Smooth muscle cell of the brain vasculature (primary cell): ENCODE measurements around the gene TMEM38B.
A peak's percentile ranks its signal among the peaks of the same experiment; 100 is the strongest.

Experiments
- DNase-seq: peaks from one replicate; pipeline ENCODE4 v3.0.0-alpha.2; 2012; ENCODE audit warnings: low read depth, low spot score

Gene TMEM38B

GRCh38 chr9:105694190-105694847 lies at the start of gene TMEM38B:
Gene TMEM38B (plus strand): TSS chr9:105694541. CDS start chr9:105694661, 120 bp downstream.
- DNase-seq, result peak; percentile 37

GRCh38 chr9:105646879-105647594 lies 47.3 kb upstream of the TMEM38B start:
- DNase-seq, result no peak

GRCh38 chr9:105647595-105648349 lies 46.6 kb upstream of the TMEM38B start:
- DNase-seq, result no peak

GRCh38 chr9:105651806-105652205 lies 42.5 kb upstream of the TMEM38B start:
- DNase-seq, result no peak

GRCh38 chr9:105656131-105656921 lies 38.0 kb upstream of the TMEM38B start:
- DNase-seq, result no peak

GRCh38 chr9:105658351-105658750 lies 36.0 kb upstream of the TMEM38B start:
- DNase-seq, result no peak

GRCh38 chr9:105661011-105661410 lies 33.3 kb upstream of the TMEM38B start:
- DNase-seq, result no peak

GRCh38 chr9:105662184-105663104 lies 31.9 kb upstream of the TMEM38B start, which contains the start of gene TAL2:
Gene TAL2 (plus strand): TSS chr9:105662457. CDS start chr9:105662497, 40 bp downstream.
- DNase-seq, result no peak

GRCh38 chr9:105663914-105664313 lies 30.4 kb upstream of the TMEM38B start:
- no peak for DNase-seq

- no peak for DNase-seq
Observed at GRCh38 chr9:105667867-105668266, 26.5 kb upstream of the TMEM38B start.

- no peak for DNase-seq
Observed at GRCh38 chr9:105670315-105670714, 24.0 kb upstream of the TMEM38B start.

GRCh38 chr9:105670775-105671174 lies 23.6 kb upstream of the TMEM38B start:
- no peak for DNase-seq

- DNase-seq, result no peak
Observed at GRCh38 chr9:105672711-105673234, 21.6 kb upstream of the TMEM38B start.

- DNase-seq, result no peak
Observed at GRCh38 chr9:105673850-105674387, 20.4 kb upstream of the TMEM38B start.

GRCh38 chr9:105676351-105676923 lies 17.9 kb upstream of the TMEM38B start:
- no peak for DNase-seq

GRCh38 chr9:105678163-105678562 lies 16.2 kb upstream of the TMEM38B start:
- no peak for DNase-seq

GRCh38 chr9:105678781-105679180 lies 15.6 kb upstream of the TMEM38B start:
- no peak for DNase-seq

- DNase-seq, result no peak
Observed at GRCh38 chr9:105679257-105680022, 14.9 kb upstream of the TMEM38B start.

- DNase-seq, result no peak
Observed at GRCh38 chr9:105681313-105681712, 13.0 kb upstream of the TMEM38B start.
